ENCODE results near the gene SPHK2.
"Not testable (repeated sequence)": the region's sequence is repeated elsewhere in the genome, so short reads cannot be mapped to it uniquely, and the experiment has no call there.

Gene SPHK2

DNA sequence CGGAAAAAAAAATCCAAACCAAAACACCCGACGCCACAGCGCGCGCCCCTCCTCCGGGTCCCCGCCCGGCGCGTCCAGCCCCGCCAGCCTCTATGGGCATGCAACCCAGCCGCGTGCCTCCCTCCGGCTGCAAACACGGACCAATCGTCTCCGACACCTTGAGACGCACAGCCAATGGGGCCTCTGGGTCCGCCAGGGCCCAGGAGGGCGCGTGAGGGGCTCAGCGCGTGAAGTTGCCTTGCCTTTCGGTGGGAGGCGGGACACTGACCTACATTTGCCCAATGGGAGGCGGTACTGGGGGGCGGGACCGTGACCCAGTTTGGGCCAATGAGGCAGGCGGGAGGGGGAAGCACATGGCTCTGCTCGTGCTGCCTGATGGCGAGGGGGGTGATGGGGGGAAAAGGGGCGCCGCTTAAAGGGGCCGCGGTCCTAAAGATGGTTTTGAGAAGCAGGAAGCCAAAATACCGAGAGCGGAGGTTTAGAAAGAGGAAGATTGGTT is 18.2 kb downstream of the SPHK2 start:
- FAIRE-seq, result peak; percentile 84

- no peak for FAIRE-seq
These were observed 18.9 kb downstream of the SPHK2 start for GRCh38 chr19:48637948-48638830.

GRCh38 chr19:48638831-48639381 is 19.6 kb downstream of the SPHK2 start:
- FAIRE-seq, result no peak

GRCh38 chr19:48639483-48640375 is 20.4 kb downstream of the SPHK2 start:
- no peak for FAIRE-seq

DNA sequence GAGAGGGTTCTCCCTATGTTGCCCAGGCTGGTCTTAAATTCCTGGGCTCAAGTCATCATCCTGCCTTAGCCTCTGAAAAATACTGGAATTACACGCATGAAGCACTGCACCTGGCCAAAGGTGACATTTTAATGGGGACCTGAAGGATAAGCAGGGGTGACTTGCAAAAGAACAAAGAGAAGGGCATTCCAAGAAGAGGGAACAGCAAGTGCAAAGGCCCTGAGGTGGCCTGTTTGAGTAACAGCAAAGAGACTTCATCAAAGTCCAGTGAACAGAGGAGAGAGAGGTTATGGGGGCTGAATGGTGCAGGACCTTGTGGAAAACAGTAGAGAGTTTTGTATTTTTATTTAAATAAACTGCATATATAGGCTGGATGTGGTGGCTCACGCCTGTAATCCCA is 22.5 kb downstream of the SPHK2 start:
- FAIRE-seq, result no peak

DNA sequence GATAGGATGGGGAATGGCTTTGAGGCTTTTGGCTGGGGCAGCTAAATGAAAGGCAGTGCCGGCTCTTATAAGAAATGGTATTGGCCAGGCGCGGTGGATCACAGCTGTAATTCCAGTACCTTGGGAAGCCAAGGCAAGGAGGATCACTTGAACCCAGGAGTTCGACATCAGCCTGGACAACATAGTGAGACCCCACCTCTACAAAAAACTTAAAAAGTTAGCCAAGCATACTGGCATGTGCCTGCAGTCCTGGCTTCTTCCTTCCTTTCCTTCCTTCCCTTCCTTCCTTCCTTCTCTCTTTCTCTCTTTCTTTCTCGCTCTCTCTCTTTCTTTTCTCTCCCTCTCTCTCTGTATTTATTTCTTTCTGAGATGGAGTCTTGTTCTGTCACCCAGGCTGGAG is 23.6 kb downstream of the SPHK2 start:
- no peak for FAIRE-seq

DNA sequence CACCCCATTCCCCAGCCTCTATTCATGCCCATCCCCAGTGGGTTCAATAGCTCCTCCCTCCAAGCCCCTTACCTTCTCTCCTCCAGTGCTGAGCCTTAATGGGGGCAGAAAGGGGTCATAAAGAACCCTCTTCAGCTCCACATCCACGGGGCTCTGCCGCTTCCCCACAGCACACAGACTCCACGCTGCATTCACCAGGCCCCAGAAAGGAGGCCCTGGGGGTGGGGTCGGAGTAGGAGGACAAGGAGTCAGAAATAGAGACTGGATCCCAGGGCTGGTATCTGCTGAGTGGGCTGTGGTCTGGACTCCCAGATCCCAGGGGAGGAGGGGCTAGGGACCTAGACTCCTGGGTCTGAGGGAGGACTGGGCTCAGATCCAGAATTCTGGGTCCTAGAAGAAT is 25.0 kb downstream of the SPHK2 start:
- FAIRE-seq, result no peak

DNA sequence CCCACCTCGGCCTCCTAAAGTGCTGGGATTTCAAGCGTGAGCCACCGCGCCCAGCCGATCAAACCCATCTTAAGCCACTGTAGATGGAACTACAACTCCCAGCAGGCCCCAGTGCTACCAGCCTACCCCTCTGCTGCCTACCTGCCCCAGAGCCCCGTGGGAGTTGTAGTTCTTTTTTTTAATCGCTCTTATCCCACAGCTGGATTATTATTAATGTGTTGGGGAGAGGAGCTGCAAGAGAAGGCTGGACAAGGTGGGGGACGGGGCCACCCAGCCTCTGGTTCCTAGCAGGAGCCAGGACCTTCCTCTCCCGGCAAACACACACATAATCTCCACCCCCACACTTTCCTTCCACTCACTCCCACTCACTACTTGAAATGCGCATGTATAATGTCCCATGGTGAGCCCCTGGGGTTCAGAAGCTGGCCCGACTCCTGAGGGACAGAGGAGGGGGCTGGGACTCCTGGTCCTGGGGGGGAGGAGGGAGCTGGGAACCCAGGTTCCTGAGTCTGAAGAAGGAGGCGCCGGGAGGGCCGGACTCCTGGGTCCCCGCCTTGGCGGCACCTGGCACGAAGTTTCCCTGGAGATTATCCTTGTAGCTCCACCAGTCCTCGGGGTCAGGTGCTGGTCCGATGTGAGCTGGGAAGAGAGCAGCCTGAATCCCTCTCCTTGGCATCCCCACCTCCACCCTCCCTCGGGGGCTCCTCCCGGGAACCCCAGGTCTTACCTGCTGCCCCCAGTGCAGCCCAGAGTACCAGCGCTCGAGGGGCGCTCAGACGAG is 25.7 kb downstream of the SPHK2 start:
- peak; percentile 15 for FAIRE-seq

DNA sequence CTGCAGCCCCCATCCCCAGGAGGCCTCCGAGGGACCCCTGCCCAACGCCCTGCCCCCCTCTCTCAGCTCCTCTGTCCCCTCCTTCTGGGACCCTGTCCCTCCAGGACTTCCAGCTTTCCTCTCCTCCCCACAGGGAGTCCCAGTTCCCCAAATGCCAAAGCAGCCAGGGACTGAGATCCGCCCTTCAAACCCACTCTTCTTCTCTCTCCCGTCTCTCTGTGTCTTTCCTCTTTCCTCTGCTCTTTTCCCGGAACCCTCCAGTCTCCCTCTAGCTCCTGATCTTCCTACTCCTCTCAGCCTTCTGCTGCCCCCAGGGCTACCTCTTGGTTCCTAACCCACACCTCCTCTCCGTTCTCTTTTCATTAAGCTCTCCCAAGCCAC is 26.3 kb downstream of the SPHK2 start:
- no peak for FAIRE-seq

DNA sequence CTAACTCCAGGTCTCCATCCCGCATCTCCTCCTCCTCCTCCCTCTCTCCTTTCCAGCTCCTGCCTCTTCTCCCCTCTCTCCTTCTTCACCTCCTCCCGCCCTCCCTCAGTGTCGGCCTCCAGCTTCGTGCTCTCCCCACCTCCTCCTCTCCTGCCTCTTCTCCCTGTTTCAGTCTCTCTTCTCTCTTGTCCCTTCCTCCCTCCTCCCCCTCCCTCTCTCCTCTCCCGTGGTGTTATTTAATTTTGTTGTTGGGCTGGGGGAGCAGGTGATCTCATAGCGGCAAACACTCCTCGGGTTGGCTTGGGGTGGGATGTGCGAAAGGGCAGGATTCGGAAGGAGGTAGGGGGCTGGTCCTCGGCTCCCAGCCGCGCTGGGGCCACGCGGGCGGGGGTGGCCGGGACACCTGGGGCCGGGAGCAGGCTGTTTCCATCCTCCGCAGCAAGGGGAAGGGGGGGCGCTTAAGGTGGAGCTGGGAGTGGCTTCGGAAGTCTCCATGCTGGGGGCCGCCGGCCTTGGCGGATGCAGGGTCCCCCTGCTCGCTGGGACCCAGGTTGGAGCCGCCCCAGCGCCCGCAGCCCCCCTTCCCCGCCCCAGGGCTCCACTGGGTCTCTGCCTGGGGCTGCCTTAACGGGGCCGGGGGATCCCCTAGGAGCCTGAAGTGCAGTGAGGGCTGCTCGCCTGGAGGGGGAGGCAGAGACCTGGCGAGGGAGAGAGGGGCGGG is 26.9 kb downstream of the SPHK2 start, which contains the start of gene CA11:
Gene CA11 (minus strand): TSS at position 187 of the 721 bp plus-strand sequence. CDS start 555 bp downstream, outside the sequence.
- no peak for FAIRE-seq

- FAIRE-seq, result no peak
These were observed 27.5 kb downstream of the SPHK2 start for GRCh38 chr19:48646722-48647216.

GRCh38 chr19:48648134-48648533 is 28.8 kb downstream of the SPHK2 start:
- no peak for FAIRE-seq

DNA sequence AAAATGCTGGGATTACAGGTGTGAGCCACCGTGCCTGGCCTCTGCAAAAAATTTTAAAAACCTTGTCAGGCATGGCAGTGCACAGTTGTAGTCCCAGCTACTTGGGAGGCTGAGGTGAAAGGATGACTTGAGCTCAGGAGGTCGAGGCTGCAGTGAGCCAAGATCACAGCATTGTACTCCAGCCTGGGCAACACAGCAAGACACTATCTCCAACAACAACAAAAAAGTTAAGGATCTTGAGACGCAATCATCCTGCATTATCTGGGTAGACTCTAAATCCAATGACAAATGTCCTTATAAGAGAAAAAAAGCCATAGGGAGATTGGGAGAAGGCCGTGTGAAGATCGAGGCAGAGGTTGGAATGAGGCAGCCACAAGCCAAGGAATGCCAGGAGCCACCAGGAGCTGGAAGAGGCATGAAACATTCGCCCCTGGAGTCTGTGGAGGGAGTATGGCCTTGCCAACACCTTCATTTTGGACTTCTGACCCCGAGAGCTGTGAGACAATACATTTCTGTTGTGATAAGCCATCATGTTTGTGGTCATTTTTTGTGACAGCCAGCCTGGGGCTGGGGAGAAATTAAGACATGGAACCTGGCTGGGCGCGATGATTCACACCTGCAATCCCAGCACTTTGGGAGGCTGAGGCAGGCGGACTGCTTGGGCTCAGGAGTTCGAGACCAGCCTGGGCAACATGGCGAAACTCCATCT is 31.8 kb downstream of the SPHK2 start:
- no peak for FAIRE-seq

DNA sequence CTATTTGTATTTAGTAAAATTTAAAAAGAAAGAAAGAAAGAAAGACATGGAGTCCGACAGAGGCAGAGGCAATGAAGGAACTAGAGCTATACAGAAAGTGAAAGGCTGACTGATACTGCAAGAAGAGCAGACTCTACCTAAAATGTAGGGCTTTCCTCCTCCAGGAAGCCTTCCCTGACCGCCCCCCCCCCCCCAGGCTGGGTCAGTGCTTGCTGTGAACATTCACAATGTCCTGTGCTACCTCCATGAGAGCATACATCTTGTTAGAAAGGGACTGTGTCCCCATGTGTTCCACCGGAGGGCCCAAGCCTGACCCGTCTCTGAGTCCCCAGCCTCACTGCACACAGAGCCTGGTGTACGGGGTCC is 32.4 kb downstream of the SPHK2 start:
- no peak for FAIRE-seq

GRCh38 chr19:48654299-48655059 is 35.2 kb downstream of the SPHK2 start:
- no peak for FAIRE-seq

DNA sequence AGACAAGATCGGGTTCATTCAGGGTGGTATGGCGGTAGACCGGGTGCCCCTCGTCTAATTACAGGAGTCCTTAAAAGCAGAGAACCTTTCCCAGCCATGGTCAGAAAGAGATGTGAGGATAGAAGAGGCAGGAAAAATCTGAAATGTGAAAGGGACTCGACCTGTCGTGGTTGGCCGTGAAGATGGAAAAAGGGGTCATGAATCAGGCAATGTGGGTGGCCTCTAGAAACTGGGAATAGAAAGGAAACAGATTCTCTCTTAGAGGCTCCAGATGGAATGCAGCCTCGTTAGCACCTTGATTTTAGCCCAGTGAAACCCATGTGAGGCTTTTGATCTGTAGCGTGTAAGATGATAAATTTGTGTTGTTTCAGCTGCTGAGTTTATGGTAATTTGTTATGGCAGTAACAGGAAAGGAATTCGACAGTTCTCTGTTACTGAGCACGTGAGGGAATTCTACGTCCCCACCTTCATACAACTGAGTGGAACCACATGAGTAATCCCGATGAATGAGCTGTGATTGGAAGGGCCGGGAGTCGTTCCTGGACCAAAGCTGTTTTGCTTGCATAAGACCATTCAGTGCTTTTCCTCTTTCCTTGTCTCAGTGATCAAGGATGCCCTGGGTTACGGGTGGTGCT is 37.7 kb downstream of the SPHK2 start:
- FAIRE-seq, result no peak

- FAIRE-seq, result not testable (repeated sequence)
These were observed 38.5 kb downstream of the SPHK2 start for GRCh38 chr19:48657828-48658227.

- no peak for FAIRE-seq
These were observed 39.2 kb downstream of the SPHK2 start for GRCh38 chr19:48658483-48658882.

DNA sequence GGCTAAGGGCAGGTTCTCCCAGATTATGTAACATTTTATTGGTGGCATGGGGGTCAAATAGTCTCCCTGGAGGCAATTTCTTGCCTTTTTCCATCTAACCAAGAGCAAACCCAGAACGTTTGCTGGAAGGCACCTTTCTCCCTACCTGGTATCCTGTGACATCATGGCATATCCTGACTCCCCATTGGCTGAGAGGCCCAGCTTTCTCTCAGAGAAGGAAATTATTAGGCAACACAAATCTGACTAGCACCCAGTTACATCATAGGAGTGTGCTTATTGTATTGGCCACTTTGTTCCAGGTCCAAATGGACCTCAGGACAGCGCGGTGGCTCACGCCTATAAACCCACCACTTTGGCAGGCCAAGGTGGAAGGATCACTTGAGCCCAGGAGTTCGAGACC is 40.5 kb downstream of the SPHK2 start:
- FAIRE-seq, result no peak

Measured in TTC549 (cell line).